GM19328 (cell line): ENCODE results near the gene PPP2R5D.
"Not testable (repeated sequence)": the region's sequence is repeated elsewhere in the genome, so short reads cannot be mapped to it uniquely, and the experiment has no call there.

Source experiments
- ATAC-seq: cut with Tn5 transposase; IDR thresholded peaks from one replicate; pipeline ENCODE4 v1.9.1; 2021; ENCODE audit warnings: mild to moderate bottlenecking, moderate library complexity; ENCODE audit not compliant: unreplicated experiment

PPP2R5D gene

DNA sequence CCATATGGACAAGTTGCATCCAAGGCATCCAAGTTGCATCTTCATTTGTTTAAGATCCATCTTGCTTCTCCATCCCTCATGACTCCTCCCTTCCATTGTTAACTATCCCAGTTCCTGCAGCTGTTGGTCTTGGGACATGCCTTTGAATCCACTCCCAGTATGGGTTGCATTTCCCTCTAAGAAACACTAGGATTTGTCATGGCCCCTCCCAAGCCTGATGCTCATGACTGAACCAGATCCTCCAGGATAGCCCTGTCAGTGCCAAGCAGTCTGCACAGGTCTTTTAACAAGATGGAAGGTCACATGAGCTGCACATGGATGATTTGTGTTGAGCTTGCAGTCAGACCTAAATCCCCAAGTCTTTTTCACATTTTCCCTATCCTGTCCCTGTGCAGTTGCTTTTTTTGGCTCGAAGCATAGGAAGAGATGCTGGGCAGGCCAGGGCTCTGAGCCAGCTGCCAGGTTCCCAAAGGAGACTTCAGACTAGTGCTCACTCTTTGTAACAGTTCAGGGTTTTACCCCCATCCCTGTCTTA is 4.2 kb downstream of the PPP2R5D start:
- ATAC-seq, result no peak

DNA sequence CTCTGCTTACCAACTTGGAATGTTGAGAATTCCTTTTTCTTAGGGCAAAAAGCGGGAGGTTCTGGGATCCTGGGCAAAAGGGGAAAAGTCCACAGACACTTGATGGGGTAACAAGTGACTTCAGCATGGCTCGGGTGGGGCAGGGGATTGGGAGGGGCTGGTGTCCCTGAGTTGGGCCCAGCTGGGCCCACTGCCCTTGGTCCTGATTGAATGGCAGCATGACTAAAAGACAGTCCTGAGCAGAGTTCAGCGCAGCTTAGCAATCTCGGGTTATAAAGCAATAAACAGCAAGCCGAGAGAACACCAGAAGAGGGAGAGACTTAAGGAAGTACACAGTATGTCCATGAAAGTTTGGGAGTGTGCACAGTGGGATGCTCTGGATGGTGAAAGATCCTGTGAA is 5.6 kb downstream of the PPP2R5D start:
- ATAC-seq, result no peak

DNA sequence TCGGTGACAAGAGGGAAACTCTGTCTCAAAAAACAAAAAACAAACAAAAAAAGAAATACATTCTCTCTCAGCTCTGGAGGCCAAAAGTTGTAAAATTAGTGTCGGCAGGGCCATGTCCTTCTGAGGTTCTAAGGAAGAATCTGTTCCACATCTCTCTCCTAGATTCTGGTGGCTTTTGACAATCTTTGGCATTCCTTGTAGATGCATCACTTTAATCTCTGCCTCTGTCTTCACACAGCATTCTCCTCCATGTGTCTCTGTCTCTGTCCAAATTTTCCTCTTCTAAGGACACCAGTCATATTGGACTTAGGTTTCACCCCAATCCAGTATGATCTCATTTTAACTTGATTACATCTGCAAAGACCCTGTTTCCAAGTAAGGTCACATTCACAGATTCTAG is 9.1 kb downstream of the PPP2R5D start:
- ATAC-seq, result no peak

- no peak for ATAC-seq
Measured at GRCh38 chr6:42996513-42996912, 12.1 kb downstream of the PPP2R5D start.

DNA sequence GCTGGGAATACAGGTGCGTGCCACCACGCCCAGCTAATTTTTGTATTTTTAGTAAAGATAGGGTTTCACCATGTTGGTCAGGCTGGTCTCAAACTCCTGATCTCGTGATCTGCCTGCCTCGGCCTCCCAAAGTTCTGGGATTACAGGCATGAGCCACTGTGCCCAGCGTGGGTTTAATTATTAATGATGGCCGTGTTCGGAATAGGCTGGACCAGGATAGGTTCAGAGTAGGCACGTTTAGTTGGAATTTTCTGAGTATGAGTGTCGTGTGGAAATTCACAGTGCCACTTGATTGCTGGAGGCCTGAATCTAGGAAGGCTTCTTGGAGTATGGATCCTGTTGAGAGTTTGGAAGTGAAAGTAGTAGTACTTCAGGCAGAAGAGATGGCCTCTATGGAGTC is 13.8 kb downstream of the PPP2R5D start:
- ATAC-seq, result not testable (repeated sequence)

- ATAC-seq, result no peak
Measured at GRCh38 chr6:43001843-43002242, 17.5 kb downstream of the PPP2R5D start.

GRCh38 chr6:43005844-43006243 is 21.5 kb downstream of the PPP2R5D start:
- ATAC-seq, result no peak

DNA sequence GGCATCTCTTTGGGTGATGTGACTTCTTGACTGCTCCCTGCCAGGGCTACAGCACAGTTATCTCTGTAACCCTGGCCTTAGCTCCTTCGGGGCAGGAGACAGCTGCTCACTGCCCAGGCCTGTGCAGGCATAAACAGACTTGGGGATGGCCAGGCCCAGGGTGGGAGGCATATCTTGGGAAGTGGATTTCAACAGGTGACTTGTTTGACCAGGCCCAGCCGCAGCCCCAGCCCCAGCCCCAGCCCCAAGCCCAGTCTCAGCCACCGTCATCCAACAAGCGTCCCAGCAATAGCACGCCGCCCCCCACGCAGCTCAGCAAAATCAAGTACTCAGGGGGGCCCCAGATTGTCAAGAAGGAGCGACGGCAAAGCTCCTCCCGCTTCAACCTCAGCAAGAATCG is 21.9 kb downstream of the PPP2R5D start:
- ATAC-seq, result no peak

DNA sequence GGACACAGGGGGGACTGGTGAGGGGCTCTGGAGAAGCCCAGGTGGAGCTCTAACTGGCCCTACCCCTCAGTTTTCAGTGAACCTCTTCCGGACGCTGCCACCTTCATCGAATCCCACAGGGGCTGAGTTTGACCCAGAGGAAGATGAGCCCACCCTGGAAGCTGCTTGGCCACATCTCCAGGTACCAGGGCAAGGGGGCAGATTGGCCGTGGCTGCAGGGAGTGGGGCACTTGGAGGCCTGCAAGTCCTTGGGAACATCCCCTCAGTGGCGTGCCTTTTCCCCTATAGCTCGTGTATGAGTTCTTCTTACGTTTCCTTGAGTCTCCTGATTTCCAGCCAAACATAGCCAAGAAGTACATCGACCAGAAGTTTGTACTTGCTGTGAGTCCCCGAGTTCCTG is 22.8 kb downstream of the PPP2R5D start:
- no peak for ATAC-seq

DNA sequence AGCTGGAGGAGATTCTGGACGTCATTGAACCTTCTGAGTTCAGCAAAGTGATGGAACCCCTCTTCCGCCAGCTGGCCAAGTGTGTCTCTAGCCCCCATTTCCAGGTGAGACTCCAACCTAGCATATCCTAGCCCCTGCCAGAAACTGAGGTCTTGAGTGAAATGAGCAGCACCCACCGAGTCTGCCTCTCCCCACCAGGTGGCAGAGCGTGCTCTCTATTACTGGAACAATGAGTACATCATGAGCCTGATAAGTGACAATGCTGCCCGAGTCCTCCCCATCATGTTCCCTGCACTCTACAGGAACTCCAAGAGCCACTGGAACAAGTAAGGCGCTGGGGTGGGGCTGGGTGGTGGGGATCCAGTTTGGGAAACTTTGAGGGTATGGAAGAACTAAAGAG is 24.8 kb downstream of the PPP2R5D start:
- no peak for ATAC-seq

GRCh38 chr6:43011207-43011606 is 26.8 kb downstream of the PPP2R5D start:
- no peak for ATAC-seq

- ATAC-seq, result no peak
Measured at GRCh38 chr6:43012364-43012763, 28.0 kb downstream of the PPP2R5D start.

DNA sequence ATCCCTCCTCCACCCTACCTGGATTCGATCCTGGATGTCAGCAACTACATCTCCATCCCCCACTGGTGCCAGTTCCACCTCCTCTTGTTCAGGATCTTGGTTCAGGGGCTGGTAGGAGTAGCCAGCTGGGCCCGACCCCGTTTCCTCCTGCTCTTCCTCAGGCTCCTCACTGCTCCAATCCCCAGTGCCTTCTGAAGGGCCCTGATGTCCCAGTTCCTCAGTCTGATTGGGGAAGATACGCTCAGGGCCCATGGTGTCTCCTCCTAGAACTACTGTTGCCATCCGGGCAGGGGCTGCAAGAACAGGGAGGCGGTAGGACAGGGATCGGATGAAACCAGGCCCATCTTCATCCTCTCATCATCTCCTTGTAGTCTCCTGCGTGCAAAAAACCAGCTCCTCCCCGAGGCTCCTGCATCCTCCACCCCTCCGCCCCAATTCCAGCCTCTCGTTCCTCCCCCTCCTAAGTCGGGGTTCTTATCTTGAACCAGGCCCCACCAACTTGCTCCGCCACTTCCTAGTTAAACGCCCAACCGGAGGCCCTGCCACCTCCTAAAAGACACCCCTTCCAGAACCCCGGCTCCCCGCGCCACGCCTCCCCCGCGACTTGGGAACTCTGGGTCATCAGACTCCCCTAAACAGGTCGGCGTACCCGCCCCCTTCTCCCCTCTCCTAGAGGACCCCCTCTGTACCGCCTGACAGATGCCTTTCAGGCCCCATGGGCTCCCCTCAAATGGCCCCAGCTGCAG is 28.9 kb downstream of the PPP2R5D start:
- ATAC-seq, result no peak

GRCh38 chr6:43013843-43014433 is 29.6 kb downstream of the PPP2R5D start, which contains the start of the genes KLHDC3 and MEA1:
Gene KLHDC3 (plus strand): TSS chr6:43014249. CDS start chr6:43017193, 2,944 bp downstream.
Gene MEA1 (minus strand): TSS chr6:43013946. CDS start chr6:43013813, 133 bp downstream.
- peak; percentile 88 for ATAC-seq

DNA sequence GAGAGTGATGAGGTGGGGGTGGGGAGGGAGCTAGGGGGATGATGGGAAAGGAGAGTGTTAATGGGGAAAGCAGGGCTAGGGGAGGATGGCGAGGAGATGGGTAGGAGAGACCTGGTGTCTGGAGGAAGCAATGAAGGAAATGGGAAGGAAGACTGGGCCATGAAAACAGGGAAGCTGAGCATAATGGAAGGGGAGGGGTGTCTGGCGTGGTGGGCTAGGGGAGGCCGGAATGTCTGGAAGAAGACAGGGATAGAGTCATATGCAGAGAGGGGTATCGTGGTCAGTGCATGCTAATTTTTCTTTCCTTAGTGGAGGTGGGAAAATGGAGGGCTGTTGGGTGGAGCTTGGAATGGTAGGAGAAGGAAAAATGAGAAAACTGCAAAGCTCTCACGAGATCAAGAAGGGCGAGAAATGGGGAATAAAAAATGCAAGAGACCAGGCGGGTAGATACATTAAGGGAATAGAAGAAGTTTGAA is 30.1 kb downstream of the PPP2R5D start:
- ATAC-seq, result no peak

GRCh38 chr6:43016176-43016942 is 32.0 kb downstream of the PPP2R5D start:
- no peak for ATAC-seq

- no peak for ATAC-seq
Measured at GRCh38 chr6:43016943-43017334, 32.6 kb downstream of the PPP2R5D start.

GRCh38 chr6:43019152-43019551 is 34.8 kb downstream of the PPP2R5D start:
- no peak for ATAC-seq

- no peak for ATAC-seq
Measured at GRCh38 chr6:43020052-43020705, 35.8 kb downstream of the PPP2R5D start.

DNA sequence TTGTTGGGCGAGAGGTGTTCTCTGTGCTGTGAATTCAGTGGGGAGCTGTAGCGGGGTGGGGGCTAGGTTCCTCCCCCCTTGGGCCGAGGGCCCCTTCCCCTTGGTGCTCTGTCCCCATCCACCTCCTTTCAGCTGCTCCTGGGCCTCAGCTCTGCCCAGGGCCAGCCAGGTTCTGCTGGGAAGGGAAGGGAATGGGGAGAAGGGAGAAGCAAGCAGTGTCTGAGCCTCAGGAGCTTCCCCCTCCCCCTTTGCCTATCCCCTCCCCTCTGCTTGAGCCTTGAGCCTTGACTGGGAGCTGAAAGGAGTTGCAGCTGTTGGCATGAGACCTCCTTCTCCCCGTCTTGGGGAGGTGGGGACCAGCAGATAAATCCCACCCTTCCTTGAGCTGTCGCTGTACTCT is 36.5 kb downstream of the PPP2R5D start:
- ATAC-seq, result no peak
